ENCODE measurements around the gene IL1RAPL2. TPM values are rescaled to one million over a fixed set of nuclear protein-coding genes. Genes with fewer than 3 reads are reported as not detected.
"Not testable (repeated sequence)": the region's sequence is repeated elsewhere in the genome, so short reads cannot be mapped to it uniquely, and the experiment has no call there.

Gene IL1RAPL2
- total RNA-seq, 1 donor from 2014 or later = not detected

DNA sequence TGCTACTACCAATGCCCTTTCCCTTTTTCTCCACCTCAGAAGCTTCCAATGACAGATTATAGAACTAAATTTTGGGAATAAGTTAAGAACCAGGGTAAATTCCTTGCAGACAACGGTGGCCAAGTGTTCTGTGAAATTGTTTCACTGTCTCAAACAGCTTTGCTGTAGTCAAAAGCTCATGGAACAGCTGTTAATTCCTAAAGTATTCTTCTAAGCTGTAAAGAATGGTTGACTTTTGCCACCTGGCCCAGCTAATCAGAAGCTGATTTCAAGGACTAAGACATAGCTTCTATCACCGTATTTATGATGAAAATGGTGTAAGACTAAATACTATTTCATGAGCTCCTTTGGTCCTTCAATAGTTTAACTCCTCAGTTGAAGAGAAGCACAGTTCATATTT is 297.5 kb downstream of the IL1RAPL2 start:
- DNase-seq (ENCODE audit: low spot score) = no peak
- H3K36me3 Mint-ChIP-seq (ENCODE audit: low read depth) = no peaks in the 10 kb centered on the region
- no peaks in the 10 kb centered on the region for H3K27me3 Mint-ChIP-seq (ENCODE audit: low read depth)
- no peak overlapping the region for H3K4me3 Mint-ChIP-seq (ENCODE audit: unreplicated experiment)
- TF ChIP-seq, protein P1, sequence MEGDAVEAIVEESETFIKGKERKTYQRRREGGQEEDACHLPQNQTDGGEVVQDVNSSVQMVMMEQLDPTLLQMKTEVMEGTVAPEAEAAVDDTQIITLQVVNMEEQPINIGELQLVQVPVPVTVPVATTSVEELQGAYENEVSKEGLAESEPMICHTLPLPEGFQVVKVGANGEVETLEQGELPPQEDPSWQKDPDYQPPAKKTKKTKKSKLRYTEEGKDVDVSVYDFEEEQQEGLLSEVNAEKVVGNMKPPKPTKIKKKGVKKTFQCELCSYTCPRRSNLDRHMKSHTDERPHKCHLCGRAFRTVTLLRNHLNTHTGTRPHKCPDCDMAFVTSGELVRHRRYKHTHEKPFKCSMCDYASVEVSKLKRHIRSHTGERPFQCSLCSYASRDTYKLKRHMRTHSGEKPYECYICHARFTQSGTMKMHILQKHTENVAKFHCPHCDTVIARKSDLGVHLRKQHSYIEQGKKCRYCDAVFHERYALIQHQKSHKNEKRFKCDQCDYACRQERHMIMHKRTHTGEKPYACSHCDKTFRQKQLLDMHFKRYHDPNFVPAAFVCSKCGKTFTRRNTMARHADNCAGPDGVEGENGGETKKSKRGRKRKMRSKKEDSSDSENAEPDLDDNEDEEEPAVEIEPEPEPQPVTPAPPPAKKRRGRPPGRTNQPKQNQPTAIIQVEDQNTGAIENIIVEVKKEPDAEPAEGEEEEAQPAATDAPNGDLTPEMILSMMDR (IDR thresholded peaks at IDR 0.05) = no peak
- H3K4me1 Mint-ChIP-seq (ENCODE audit: low read depth) = peaks cover 18% of the 10 kb centered on the region
- no peak overlapping the region for H3K27ac Mint-ChIP-seq (ENCODE audit: unreplicated experiment)
- H3K9me3 Mint-ChIP-seq (ENCODE audit: low read depth) = no peaks in the 10 kb centered on the region

DNA sequence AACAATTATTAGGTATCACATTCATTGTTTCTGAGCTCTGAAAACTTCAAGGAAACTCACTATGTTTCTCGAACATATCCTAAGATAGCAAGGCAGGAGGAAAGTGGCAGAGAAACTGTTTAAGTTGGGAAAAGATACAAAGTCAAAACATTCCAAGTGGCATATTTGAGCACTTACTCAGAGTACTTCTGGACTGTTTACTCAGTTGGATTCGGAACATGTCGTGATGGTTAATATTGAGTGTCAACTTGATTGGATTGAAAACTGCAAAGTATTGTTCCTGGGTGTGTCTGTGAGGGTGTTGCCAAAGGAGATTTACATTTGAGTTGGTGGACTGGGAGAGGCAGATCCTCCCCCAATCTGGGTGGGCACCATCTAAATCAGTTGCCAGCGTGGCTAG is 298.3 kb downstream of the IL1RAPL2 start:
- H3K36me3 Mint-ChIP-seq (ENCODE audit: low read depth) = no peaks in the 10 kb centered on the region
- no peak for DNase-seq (ENCODE audit: low spot score)
- no peaks in the 10 kb centered on the region for H3K9me3 Mint-ChIP-seq (ENCODE audit: low read depth)
- no peaks in the 10 kb centered on the region for H3K27me3 Mint-ChIP-seq (ENCODE audit: low read depth)
- H3K27ac Mint-ChIP-seq (ENCODE audit: unreplicated experiment) = peak overlapping the region; percentile 38
- H3K4me3 Mint-ChIP-seq (ENCODE audit: unreplicated experiment) = no peak overlapping the region
- peaks cover 18% of the 10 kb centered on the region for H3K4me1 Mint-ChIP-seq (ENCODE audit: low read depth)
- TF ChIP-seq, protein P1 (IDR thresholded peaks at IDR 0.05) = no peak

DNA sequence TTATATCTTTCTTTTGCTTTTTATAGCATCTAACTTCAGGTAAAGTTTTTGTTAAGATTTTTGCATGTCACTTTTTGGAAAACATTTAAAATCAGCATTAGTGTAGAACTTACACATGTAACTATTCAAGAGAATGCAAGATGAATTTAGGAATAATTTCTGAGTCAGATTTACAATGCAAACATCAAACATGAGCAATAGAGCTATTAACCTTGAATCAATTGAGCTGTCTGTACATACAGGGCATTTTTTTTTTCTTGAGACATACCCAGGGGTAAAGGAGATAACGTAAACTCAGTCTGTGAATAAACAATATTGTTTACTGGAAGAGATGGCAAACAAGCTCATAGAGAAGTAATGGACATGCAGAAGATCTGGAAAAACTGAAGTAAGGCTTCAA is 311.5 kb downstream of the IL1RAPL2 start:
- Mint-ChIP-seq H3K36me3 (ENCODE audit: low read depth) (no peaks in the 10 kb centered on the region), H3K27ac (ENCODE audit: unreplicated experiment) (no peak overlapping the region)

DNA sequence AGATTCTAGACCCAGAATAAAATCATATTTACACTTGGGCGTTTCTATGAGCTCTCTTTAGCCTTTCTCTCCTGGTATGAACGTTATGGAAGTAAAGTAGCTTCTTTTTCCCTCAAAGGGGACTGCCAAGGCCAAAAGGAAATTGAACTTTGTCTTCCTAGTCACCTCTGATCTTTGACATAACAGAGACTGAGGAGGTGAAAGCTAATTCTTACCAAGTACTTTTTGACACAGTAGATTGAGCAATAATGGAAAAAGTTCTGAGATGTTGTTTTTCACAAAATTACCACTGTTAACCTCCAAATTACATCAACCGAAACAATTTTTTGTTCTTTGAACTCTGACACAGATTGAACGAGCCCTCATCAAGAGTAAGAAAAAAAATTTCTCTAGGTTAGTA is 336.1 kb downstream of the IL1RAPL2 start:
- TF ChIP-seq, protein P1 (IDR thresholded peaks at IDR 0.05) = no peak
- no peak for DNase-seq (ENCODE audit: low spot score)
- no peak overlapping the region for H3K4me3 Mint-ChIP-seq (ENCODE audit: unreplicated experiment)
- H3K27ac Mint-ChIP-seq (ENCODE audit: unreplicated experiment) = no peak overlapping the region
- no peaks in the 10 kb centered on the region for H3K27me3 Mint-ChIP-seq (ENCODE audit: low read depth)
- H3K9me3 Mint-ChIP-seq (ENCODE audit: low read depth) = no peaks in the 10 kb centered on the region
- H3K4me1 Mint-ChIP-seq (ENCODE audit: low read depth) = no peaks in the 10 kb centered on the region
- no peaks in the 10 kb centered on the region for H3K36me3 Mint-ChIP-seq (ENCODE audit: low read depth)

More for the DNA sequence above, 311.5 kb downstream of the IL1RAPL2 start:
- Mint-ChIP-seq H3K4me1 (ENCODE audit: low read depth) (no peaks in the 10 kb centered on the region), H3K9me3 (ENCODE audit: low read depth) (no peaks in the 10 kb centered on the region), H3K4me3 (ENCODE audit: unreplicated experiment) (no peak overlapping the region), H3K27me3 (ENCODE audit: low read depth) (no peaks in the 10 kb centered on the region)
- DNase-seq (ENCODE audit: low spot score) = no peak
- TF ChIP-seq, protein P1 (IDR thresholded peaks at IDR 0.05) = no peak

DNA sequence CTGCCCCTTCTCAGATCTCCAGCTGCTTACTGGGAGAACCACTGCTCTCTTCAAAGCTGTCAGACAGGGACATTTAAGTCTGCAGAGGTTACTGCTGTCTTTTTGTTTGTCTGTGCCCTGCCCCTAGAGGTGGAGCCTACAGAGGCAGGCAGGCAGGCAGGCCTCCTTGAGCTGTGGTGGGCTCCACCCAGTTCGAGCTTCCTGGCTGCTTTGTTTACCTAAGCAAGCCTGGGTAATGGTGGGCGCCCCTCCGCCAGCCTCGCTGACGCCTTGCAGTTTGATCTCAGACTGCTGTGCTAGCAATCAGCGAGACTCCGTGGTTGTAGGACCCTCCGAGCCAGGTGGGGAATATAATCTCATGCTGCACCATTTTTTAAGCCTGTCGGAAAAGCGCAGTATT is 343.7 kb downstream of the IL1RAPL2 start:
- TF ChIP-seq, protein P1 (IDR thresholded peaks at IDR 0.05) = peak; percentile 17
- H3K9me3 Mint-ChIP-seq (ENCODE audit: low read depth); DNase-seq (ENCODE audit: low spot score); H3K27ac Mint-ChIP-seq (ENCODE audit: unreplicated experiment); H3K36me3 Mint-ChIP-seq (ENCODE audit: low read depth); H3K4me1 Mint-ChIP-seq (ENCODE audit: low read depth); H3K27me3 Mint-ChIP-seq (ENCODE audit: low read depth): not testable (repeated sequence)
- peak overlapping the region; percentile 57 for H3K4me3 Mint-ChIP-seq (ENCODE audit: unreplicated experiment)
